DND-41 (cell line): ENCODE results near the gene UTS2.

Experiments
- ATAC-seq: fragments of 200-7000 bp; cut with Tn5 transposase; 3 replicates; pipeline ENCODE4 v1.9.1; 2021; ENCODE audit warnings: low read depth; ENCODE audit not compliant: insufficient read depth
- DNase-seq: peaks from one replicate; pipeline ENCODE4 v3.0.0-alpha.2; 2020
- H2AFZ ChIP-seq: 2 replicates; pipeline ENCODE4 v1.6.0; 2012; ENCODE audit warnings: low read depth, low read length
- H3K27ac ChIP-seq: 2 replicates; pipeline ENCODE4 v1.5.1; 2012; ENCODE audit warnings: low read length, inconsistent platforms
- H3K27me3 ChIP-seq: fragments of 200-600 bp; sonication (generic); 2 replicates; pipeline ENCODE4 v1.6.0; 2012; ENCODE audit warnings: low read length, mild to moderate bottlenecking, inconsistent platforms; ENCODE audit not compliant: insufficient read depth, poor library complexity
- H3K36me3 ChIP-seq: 2 replicates; pipeline ENCODE4 v1.5.1; 2012; ENCODE audit warnings: low read length, inconsistent platforms; ENCODE audit not compliant: insufficient read depth
- H3K4me1 ChIP-seq: 2 replicates; pipeline ENCODE4 v1.5.1; 2012; ENCODE audit warnings: mild to moderate bottlenecking, low read length; ENCODE audit not compliant: insufficient read depth
- H3K4me2 ChIP-seq: 2 replicates; pipeline ENCODE4 v1.6.0; 2012; ENCODE audit warnings: mild to moderate bottlenecking, moderate library complexity, low read length, inconsistent platforms; ENCODE audit not compliant: insufficient read depth
- H3K4me3 ChIP-seq, 2 experiments: fragments of 200-600 bp in 1 of 2; shearing (Covaris generic) in 1 of 2; 2 replicates each; pipeline ENCODE4 v1.5.1; 2012 to 2016; ENCODE audit warnings: inconsistent platforms in 2 of 2, low read length in 2 of 2, mild to moderate bottlenecking in 2 of 2, low read depth in 1 of 2, moderate library complexity in 1 of 2
- H3K79me2 ChIP-seq: 2 replicates; pipeline ENCODE4 v1.6.0; 2012; ENCODE audit warnings: low read length, inconsistent platforms; ENCODE audit not compliant: insufficient read depth
- H3K9ac ChIP-seq: 2 replicates; pipeline ENCODE4 v1.6.0; 2012; ENCODE audit warnings: low read depth, mild to moderate bottlenecking, inconsistent platforms, low read length, moderate library complexity
- H3K9me3 ChIP-seq: 2 replicates; pipeline ENCODE4 v1.5.1; 2012; ENCODE audit warnings: low read length, moderate library complexity, mild to moderate bottlenecking, inconsistent platforms; ENCODE audit not compliant: insufficient read depth, severe bottlenecking
- H4K20me1 ChIP-seq: 2 replicates; pipeline ENCODE4 v1.6.0; 2012; ENCODE audit warnings: low read length; ENCODE audit not compliant: insufficient read depth
- CTCF ChIP-seq: IDR thresholded peaks from 2 replicates; pipeline ENCODE4 v1.5.1; 2012; ENCODE audit warnings: borderline replicate concordance, low read length, moderate library complexity, mild to moderate bottlenecking; ENCODE audit not compliant: poor library complexity, severe bottlenecking; ENCODE audit errors: extremely low read depth
- EZH2 ChIP-seq: IDR thresholded peaks from 3 replicates; pipeline ENCODE4 v1.6.1; 2012; ENCODE audit warnings: borderline replicate concordance, low read depth, mild to moderate bottlenecking, moderate library complexity, low read length, inconsistent platforms; ENCODE audit not compliant: severe bottlenecking

Gene UTS2

DNA sequence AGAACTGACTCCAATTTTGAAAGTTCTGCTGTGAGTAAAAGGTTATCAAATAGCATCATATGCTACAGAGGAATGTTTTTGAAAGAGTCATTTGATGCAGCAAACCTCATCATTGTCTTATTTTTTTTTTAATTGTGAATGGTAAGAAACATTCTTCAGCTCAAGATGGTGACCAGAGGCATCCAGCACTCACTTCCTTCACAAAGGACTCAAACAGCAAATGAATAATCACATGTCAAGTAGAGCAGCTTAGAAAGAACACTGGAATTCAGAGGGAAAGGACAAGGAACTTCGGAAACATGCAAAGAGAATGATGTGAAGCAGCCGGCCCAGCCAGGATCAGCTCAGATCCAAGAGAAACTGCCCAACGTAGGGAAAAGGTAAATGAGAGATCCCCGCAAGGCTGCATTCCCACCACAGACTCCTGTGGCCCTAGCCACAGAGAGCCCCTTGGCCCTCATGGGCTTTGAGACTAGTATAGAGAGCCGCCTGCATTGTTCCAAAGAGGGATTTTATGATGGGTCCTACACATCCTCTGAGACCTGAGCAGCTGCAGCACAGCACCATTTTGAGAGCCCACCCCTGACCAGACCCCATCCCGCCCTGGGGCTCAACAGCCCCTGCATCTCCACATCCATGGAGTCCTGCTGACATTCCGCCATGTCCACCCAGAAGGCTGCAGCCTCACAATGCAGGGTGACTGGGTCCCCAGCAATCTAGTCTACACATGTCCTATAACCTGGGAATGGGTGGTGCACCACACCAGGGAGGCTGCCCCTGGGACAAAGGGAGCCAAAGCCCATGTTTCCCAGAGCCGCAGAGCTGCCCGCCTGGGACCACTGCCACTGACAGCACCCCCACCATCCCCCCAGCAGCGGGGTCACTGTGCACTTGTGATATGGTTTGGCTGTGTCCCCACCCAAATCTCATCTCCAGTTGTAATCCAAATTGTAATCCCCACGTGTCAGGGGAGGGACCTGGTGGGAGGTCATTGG, 21.2 kb upstream of the UTS2 start:
- Histone ChIP-seq H3K9ac (no peak overlapping the region), H3K4me1 (no peaks in the 10 kb centered on the region), H3K27ac (no peak overlapping the region), H3K9me3 (peaks cover 5% of the 10 kb centered on the region), H3K79me2 (no peaks in the 10 kb centered on the region), H3K4me2 (no peak overlapping the region), H3K4me3 (no peak overlapping the region), H4K20me1 (no peaks in the 10 kb centered on the region), H3K36me3 (no peaks in the 10 kb centered on the region), H3K27me3 (no peaks in the 10 kb centered on the region), H2AFZ (no peak overlapping the region)
- ATAC-seq: no peak
- TF ChIP-seq EZH2: no peak
- TF ChIP-seq CTCF: no peak
- no peak for DNase-seq

- Histone ChIP-seq H3K79me2 (no peaks in the 10 kb centered on the region), H3K36me3 (no peaks in the 10 kb centered on the region), H3K4me1 (no peaks in the 10 kb centered on the region), H3K9me3 (no peaks in the 10 kb centered on the region), H4K20me1 (no peaks in the 10 kb centered on the region), H3K4me2 (no peak overlapping the region), H3K27me3 (no peaks in the 10 kb centered on the region), H3K4me3 (no peak overlapping the region), H2AFZ (no peak overlapping the region), H3K27ac (no peak overlapping the region), H3K9ac (no peak overlapping the region)
- ATAC-seq: no peak
- no peak for TF ChIP-seq CTCF
- no peak for TF ChIP-seq EZH2
- no peak for DNase-seq
These were observed 18.3 kb upstream of the UTS2 start for GRCh38 chr1:7871136-7871535.

DNA sequence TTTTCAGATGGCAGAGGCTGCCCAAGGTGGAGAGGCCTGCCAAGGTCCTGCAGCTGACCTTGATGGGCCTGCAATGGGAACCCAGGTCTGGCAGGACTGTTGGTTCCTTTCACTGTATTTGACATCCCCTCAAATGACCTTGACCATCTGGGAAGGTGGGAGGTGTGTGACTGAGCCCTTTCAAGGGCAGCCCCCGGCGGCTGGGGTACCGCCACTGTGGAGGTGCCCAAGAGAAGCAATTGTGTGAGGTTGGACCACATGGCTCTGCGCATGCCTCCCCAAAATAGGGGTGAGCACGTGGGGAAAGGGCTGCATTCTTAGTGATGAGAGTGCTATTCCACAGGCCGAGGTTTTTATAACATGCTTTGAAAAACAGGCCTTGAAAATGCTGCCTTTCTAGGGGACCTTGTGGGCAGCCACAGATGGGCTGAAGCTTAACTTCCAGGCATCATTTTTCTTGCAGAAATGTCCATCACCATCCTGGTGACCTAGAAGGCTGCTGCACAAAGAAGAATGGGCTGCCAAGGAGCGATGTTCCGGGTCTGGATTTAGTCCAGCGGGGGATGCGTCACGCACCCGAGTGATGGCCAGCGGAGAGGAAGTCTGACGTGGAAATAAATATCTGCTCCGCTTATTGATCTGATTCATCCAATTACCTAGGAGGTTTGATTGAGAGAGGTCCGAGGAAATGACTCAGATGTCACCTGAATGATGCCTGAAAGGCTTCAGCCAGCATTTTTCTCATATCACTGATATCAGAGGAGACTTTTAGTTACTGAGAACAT, 16.5 kb upstream of the UTS2 start:
- no peak overlapping the region for H3K4me2 ChIP-seq
- H3K79me2 ChIP-seq: no peaks in the 10 kb centered on the region

More for the DNA sequence above, 16.5 kb upstream of the UTS2 start:
- no peaks in the 10 kb centered on the region for H3K9me3 ChIP-seq
- no peaks in the 10 kb centered on the region for H3K4me1 ChIP-seq
- no peak for TF ChIP-seq CTCF
- TF ChIP-seq EZH2: no peak
- no peak overlapping the region for H3K9ac ChIP-seq
- H3K36me3 ChIP-seq: no peaks in the 10 kb centered on the region
- no peaks in the 10 kb centered on the region for H4K20me1 ChIP-seq
- no peak overlapping the region for H2AFZ ChIP-seq
- no peak overlapping the region for H3K4me3 ChIP-seq
- DNase-seq (no peak), ATAC-seq (no peak)
- no peaks in the 10 kb centered on the region for H3K27me3 ChIP-seq
- H3K27ac ChIP-seq: no peak overlapping the region
